ENCODE results near the gene PLXND1.

- TF ChIP-seq POLR2A (IDR thresholded peaks at IDR 0.05; ENCODE audit: extremely low read depth, insufficient read length) (no peak), MAX (IDR thresholded peaks at IDR 0.05; ENCODE audit: low read depth, low read length) (no peak)
- TF ChIP-seq, protein P1, sequence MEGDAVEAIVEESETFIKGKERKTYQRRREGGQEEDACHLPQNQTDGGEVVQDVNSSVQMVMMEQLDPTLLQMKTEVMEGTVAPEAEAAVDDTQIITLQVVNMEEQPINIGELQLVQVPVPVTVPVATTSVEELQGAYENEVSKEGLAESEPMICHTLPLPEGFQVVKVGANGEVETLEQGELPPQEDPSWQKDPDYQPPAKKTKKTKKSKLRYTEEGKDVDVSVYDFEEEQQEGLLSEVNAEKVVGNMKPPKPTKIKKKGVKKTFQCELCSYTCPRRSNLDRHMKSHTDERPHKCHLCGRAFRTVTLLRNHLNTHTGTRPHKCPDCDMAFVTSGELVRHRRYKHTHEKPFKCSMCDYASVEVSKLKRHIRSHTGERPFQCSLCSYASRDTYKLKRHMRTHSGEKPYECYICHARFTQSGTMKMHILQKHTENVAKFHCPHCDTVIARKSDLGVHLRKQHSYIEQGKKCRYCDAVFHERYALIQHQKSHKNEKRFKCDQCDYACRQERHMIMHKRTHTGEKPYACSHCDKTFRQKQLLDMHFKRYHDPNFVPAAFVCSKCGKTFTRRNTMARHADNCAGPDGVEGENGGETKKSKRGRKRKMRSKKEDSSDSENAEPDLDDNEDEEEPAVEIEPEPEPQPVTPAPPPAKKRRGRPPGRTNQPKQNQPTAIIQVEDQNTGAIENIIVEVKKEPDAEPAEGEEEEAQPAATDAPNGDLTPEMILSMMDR (IDR thresholded peaks at IDR 0.05; ENCODE audit: low read depth, low read length), result no peak
Measured at GRCh38 chr3:129558081-129558771, 48.2 kb downstream of the PLXND1 start.

Measured in NB4 (cell line).